DMS 273 (cell line): Measurements from ENCODE around the gene SYT17.

Experiments used
- DNase-seq: peaks from one replicate; lab custom pipeline; 2025; ENCODE audit not compliant: unreplicated experiment; lab: John Stamatoyannopoulos, UW

SYT17 gene

DNA sequence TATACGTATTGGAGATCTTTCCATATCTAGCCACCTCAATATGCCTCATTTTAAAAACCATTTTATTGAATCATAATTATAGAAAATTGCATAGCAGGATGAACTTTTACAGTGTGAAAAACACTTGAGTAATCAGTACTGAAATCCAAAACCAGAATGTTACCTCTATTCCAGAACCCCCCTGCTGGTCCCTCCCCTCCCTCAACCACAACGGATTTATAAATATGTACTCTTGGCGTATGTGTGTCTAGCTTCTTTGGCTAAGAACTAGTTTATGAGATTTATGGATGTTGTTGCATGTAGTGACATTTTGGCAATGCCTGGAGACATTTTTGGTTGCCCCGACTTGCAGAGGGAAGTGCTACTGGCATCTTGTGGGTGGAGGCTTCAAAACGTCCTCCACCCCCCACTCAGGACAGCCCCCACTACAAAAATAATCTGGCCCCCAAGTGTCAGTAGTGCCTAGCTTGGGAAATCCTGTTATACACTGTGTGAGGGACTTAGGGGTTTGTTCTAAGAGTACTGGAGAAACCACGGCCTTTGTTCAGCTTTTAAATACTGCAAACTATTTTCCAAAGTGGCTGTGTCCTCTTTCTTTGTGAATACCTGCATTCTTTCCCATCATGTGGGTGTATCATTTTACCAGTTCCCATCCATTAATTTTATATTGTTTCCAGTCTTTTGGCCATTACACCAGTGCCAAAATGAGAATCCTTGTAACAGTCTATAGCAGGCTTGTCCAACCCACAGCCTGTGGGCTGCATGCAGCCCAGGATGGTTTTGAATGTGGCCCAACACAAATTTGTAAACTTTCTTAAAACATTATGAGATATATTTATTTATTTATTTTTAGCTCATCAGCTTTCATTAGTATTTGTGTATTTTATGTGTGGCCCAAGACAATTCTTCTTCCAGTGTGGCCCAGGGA lies 30.6 kb upstream of the SYT17 start:
- peak; percentile 23 for DNase-seq

DNA sequence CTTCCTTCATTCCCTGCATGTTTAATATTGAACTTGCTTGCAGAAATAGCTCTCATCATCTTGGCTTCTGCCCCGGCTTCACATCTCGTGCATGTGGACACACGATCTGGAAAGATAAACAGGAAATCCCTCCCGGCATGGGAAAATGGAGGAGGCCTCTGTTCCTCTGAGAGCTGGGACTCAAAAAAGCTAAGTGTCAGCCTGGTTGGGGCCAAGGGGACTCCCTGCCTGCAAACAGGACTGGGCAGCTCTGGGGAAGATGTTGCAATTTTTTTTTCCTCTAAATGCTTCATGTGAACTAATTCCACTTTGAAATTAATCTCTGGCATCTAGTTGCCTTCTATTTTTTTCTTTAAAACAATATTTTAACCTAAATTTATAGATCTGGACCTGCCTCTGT lies 29.4 kb upstream of the SYT17 start:
- peak; percentile 81 for DNase-seq

DNA sequence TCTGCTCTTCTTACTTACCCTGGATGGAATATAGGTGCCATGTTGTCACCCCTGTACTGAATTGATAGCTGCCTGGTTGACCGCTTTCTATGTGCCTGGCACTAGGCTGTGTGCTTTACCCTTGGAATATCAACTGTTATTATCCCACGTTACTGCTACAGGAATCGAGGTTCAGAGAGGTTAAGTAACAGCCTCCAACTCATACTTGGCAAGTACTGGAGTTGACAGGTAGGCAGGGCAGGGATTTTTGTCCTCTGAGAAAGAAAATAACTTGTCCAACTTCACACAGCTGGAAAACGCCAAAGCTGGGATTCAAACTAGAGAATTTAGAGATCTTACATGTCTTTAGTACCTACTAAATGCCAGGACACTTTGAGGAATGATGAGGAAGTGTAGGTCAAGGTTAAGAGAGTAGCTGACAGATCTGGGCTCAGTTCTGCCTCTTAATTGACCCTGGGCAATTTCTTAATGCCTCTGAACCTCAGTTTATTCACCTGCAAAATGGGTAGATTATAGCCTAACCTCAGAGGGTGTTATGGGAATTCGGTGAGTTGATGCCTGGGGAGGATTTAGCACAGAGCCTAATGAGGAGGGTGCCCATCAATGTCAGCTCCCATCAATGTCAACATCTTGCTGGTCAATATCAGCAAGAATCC lies 28.5 kb upstream of the SYT17 start:
- DNase-seq, result no peak

DNA sequence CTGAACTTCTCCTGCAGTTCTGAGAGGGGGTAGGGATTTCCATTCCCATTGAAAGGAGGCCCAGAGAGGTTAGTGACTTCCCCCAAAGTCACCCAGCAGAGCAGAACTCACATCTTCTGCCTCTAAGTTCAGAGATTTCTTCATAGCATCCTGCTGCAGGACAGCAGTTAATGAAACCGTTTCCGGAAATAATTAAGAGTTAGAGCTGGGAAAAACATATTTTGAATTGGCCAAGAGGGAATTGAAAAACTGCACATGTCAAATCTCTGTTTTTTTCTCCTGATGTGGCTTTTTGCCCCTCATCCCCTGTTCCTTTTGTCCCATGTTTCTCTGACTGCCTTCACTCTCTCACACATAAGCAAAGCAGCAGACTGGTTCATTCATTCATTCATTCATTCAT lies 27.6 kb upstream of the SYT17 start:
- no peak for DNase-seq

DNA sequence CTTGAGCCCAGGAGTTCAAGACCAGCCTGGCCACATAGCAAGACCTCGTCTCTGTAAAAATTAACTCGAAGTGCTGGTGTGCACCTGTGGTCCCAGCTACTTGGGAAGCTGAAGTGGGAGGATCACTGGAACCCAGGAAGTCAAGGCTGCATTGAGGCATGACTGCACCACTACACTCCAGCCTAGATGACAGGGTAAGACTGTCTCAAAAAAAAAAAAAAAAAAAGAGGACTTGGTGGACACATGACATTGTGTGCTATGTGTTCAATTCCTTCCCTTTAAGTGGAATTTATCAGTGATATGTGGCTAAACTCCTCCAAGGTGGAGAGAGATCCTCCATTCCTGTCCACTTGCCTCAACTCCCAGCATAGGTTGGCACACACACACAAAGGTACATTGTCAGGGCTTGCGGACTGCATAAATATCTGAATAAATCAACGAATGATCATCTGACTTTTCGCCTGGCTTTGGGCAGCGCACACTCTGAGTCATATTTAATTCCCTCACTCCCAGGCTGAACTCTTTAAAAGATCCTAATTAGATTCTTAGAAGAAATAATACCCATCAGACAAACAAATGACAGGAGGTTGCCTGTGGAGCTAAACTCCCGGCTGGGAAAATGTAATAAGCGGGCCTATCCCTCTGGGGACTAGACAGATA lies 25.0 kb upstream of the SYT17 start:
- peak; percentile 40 for DNase-seq

DNA sequence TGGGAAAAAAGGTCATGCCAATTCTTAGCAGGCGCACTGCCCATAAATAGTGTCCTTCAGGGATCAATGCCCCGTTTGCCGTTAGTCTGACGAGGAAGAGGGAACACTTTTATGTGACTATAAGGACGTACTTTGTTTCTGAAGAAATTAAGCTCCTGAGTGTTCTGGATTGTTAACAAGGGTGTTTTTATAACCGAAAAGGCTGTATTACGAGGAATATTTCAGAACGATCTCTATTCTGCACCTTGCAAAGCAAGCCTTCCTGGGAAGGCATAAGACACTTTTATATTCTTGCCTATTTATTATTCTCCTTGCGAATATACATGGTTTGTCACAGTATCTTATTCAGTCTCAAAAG lies 24.5 kb upstream of the SYT17 start:
- DNase-seq, result no peak

DNA sequence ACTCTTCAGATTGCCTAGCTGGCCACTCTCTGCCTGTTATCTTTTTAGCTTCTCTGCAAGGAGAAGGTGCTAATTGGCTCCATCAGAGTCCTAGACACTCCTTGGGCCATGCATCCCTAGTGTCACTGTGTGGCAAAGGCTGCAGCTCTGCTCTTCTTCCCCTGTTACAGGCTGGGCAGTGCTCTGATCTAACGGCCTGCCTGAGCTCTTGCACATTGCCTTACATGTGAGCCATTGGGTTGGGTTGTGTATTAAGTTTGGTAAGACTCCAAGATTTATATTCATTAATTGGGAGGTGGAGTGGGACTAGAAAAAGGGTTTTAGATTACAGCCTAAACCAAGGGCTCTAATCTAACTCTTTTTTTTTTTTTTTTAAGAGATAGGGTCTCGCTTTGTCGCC lies 23.0 kb upstream of the SYT17 start:
- no peak for DNase-seq

DNA sequence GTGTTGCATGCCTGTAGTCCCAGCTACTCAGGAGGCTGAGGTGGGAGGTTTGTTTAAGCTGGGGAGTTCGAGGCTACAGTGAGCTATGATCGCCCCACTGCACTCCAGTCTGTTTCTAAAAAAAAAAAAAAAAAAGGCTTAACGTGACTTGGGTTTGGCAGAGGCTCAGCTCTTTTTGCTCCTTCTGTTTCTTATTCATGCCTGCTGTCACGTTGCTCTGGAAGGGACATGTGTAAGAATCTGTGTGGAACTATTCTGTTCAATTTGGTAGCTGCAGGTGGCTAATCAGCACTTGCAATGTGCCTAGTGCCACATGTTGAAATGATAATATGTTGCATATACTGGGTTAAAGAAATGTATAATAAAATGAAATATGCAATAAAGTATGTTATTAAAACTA lies 20.9 kb upstream of the SYT17 start:
- peak; percentile 78 for DNase-seq

DNA sequence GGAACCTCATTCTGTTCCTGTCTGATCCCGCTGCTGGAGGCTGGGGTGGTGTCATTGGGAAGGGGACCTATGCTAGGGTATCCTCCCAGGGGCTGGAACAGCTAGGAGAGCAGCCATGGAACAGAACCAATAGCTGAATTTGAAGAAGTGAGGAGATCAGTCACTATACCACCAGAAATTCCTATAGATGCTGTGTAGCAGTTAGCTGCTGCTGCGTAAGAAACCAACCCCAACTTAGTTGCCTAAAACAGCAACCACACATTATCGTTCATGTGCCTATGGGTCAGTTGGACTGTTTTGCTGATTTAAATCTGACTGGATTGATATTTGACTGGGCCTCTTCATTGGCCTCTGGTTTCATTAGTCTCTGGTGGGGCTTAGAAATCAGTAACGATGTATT lies 20.4 kb upstream of the SYT17 start:
- DNase-seq, result no peak

DNA sequence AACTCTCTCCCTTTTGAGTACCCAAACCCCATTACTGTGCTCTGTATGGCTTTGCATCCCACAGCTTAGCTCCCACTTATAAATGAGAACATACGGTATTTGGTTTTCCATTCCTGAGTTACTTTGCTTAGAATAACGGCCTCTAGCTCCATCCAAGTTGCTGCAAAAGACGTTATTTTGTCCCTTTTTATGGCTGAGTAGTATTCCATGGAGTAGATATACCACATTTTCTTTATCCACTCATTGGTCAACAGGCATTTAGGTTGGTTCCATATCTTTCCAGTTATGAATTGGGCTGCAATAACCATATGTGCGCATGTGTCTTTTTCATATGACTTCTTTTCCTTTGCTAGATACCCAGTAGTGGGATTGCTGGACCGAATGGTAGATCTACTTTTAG lies 19.9 kb upstream of the SYT17 start:
- no peak for DNase-seq

DNA sequence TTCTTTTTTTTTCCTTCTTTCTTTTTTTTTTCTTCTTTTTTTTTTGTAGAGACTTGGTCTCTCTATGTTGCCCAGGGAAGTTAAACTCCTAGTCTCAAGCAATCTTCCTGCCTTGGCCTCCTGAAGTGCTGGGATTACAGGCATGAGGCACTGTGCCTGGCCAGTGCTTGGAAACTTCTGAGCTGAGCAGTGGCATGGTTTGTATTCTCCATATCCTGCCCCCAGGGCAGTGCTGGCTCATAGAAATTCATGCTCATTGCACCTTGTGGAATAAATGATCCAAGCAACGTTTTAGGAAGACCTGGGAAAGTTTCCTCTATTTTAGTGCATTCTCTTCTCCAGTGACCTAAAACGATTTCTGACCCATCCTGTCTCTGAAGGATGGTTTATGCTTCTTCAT lies 16.7 kb upstream of the SYT17 start:
- no peak for DNase-seq

DNA sequence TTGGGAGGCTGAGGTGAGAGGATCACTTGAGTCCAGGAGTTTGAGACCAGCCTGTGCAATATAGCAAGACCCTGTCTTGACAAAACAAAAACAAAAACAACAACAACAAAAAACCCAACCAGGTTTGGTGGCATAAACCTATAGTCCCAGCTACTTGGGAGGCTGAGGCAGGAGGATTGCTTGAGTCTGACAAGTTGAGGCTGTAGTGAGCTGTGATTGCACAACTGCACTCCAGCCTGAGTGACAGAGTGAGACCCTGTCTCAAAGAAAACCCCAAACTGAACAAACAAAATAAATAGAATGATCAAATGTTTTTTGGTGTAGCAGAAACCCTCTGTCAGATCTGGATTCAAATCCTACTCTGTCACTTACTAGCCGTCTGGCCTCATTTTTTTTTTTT lies 16.0 kb upstream of the SYT17 start:
- DNase-seq, result no peak

DNA sequence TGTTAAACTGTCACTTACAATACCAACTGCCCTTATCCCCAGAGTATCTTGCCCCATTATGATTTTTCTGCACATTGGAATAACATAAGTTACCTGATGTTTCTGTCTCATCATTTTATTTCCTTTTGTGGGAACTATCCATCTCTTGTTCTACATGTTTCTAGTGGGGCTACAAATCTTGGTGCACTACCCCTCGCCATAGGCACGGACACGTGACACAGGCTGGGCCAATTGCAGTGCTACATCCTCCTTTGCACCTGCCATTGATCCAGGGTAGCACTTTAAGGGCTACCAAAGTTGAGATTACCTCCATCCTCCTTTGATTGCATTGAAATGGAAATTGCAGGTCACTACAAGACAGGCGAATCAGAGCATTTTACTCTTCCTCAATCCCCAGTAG lies 14.2 kb upstream of the SYT17 start:
- peak; percentile 66 for DNase-seq

DNA sequence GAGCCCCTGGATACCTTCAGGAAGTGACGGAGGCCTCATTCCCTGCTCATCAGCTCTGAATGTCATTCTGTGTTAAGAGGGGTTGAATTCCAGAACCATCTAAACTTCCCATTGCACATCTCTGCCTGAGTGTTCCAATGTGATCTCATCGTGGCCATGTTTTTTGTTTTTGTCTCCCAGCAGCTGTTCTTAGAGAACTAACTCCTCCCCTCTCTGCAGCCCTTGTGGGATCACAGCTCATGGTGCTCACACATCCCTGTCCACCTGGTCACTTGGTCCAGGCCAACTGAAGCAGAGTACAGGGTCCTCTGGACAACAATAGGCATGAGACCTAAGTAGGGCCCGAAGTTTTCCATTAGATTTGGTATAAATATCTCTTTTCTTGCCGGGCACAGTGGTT lies 6.0 kb upstream of the SYT17 start:
- no peak for DNase-seq

DNA sequence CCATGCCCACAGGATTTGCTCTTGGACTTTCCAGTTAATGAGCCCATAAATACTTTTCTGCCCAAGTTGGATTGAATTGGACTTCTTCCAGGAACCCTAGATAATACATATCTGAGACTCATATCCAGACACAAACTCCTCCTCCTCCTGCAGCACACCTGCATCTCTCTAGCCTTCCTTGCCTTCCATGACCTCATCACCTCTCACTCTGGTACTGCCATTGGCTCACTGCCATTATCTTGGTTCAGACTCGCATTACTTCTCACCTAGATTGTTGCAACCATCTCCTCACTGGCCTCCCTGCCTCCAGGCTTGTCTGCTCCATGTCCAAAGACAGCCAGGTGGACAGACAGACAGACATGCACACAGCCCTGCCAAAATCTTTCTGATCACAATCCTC lies 4.8 kb upstream of the SYT17 start:
- DNase-seq, result no peak

DNA sequence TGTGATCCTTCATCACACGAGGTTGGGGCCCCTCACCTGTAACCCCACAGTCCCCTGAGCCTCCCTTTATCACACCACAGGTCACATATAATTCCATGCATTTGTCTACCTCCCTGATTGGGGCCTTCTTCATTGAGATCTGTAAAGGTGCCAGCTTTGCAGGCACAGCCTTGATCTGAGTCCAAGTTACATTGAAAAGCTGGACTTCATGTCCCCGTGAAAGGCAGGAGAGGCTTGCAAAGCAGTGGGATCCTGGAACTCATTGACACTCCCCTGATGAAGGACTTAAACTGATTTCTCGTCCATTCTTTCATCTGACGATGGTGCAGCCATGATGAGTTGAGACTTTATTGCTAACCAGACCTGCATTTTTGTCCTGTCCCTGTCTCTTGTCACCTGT lies 3.8 kb upstream of the SYT17 start:
- DNase-seq, result no peak

DNA sequence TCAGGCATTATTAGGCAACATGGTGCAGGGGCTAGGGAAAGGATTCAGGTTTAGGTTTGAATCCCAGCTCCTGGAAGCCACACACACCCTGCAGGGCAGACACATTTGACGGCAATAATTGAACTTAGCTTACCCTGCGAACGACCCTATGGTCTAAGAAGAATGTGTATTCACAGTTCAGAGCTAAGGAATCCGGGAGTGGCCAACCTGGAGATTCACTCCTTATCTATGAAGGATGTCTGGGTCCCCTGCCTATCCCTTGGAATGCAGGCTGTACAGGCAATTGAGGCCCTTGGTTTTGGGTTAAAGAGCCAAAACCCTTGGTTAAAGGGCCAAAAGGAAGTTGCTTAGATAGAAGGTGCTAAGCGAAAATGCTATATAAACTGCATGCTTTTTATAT lies 2.9 kb upstream of the SYT17 start:
- DNase-seq, result no peak

DNA sequence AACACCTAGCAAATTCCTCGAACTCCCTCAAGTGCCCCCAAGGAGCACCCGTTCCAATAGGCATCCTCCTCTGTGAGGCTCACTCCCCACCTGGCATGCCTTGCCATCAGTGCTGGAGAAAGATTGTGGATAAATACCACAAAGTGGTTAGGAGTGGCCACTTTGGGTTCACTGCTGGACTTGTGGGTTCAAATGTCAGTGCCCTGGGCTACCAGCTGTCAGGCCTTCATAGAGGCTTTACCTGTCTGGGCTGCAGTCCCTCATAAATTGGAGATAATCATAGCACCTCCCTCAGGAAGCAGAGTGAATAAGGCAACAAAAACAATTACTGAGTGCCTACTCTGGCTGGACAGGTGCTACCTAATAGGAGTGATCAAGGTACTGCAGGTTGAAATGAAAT lies 1.5 kb upstream of the SYT17 start:
- DNase-seq, result peak; percentile 25

DNA sequence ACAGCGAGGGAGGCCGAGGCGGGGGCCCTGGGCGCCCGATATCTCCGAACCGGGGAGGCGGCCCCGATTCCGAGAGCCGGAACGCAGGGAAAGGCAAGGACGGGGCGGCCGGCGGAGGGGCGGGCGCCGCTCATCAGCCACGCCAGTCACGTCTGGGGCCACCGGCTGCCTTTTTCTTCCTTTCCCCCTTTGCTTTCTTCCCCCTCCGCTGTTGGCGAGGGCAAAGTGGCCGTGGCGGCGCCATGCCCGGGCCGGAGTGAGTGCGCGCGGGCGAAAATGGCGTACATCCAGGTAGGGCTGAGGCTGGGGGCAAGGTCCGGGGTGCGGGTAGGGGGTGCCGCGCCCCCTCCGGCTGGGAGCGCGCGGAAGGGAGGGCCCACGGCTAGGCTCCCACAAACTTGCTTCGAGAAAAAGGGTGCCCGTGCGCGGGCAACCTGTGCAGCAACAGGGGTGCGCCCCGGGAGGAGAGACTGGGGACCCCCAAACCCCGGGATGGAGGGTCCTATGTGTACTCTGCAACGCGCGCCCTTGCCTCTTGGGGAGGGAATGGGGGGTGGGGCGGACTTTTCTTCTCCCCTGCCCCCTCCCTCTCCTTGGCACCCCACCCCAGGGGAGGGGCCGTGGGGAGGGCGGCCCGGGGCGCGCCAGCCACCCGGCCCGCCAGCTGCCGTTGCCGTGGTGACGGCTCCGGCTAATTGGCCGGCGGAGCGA lies 486 bp downstream of the SYT17 start:
- peak; percentile 91 for DNase-seq

DNA sequence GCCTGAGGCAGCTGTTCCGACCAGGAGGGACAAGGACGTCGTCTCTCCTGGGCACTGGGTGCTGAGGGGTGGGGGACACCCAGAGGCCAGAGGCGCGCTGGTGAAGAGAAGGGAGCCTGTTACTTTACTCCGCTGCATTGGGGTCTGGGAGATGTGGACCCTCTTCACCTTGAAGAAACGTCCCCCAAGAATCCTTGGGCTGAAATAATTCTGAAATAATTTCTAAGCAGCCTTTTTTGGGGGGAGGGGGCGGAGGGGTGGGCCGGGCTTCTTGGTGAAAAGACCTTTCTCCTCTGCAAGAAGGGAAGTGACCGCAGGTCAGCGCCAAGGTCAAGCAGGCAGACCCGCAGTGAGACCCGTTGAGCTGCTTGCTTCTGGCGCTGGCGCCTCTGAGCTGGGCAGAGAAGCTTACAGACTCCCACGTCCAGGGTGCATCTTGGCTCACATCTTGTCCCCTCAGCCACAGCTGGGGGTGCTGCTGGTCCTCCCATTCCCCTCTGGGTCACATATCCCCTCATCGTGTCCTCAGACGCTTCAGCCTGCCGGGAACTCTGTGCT lies 1.1 kb downstream of the SYT17 start:
- DNase-seq, result no peak

DNA sequence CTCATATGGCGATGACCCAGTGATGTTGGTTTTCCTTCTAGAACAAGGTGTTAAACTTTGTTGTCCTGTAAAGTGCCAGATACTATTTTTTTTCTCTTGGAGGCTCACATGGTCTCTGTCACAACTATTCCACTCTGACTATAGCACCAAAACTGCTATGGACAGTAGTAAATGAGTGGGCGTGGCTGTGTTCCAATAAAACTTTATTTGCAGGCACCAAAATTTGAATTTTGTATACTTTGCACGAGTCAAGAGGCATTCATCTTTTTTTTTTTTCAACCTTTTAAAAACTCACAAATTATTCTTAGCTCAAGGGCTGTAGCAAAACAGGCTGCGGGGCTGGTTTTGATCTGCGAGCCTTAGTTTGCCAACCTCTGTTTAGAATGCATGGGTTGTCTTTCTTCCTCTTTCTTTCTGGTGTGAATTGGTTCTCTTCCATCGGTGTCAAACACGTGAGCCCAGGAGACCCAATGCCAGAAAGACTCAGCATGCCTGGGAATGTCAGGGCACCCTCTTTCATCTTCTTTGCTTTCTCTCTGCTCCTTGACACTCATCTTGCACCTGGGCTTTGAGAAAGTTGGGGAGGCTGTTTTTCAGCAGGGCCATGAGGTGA lies 2.1 kb downstream of the SYT17 start:
- DNase-seq, result no peak
